LNCaP clone FGC (cell line): ENCODE results near the gene IL4.

Experiments used
- DNase-seq: peaks from one replicate; pipeline ENCODE4 v3.0.0-alpha.2; 2011; ENCODE audit warnings: low read depth
- H3K4me3 ChIP-seq: 2 replicates; pipeline ENCODE4 v1.5.1; 2011; ENCODE audit warnings: mild to moderate bottlenecking, low read depth, low read length, control low read depth
- TF ChIP-seq, protein P1 (sequence below): IDR thresholded peaks from 2 replicates; pipeline ENCODE4 v1.5.1; 2012; ENCODE audit warnings: mild to moderate bottlenecking; ENCODE audit not compliant: control insufficient read depth, insufficient read depth; ENCODE audit errors: extremely low read depth

IL4 gene

DNA sequence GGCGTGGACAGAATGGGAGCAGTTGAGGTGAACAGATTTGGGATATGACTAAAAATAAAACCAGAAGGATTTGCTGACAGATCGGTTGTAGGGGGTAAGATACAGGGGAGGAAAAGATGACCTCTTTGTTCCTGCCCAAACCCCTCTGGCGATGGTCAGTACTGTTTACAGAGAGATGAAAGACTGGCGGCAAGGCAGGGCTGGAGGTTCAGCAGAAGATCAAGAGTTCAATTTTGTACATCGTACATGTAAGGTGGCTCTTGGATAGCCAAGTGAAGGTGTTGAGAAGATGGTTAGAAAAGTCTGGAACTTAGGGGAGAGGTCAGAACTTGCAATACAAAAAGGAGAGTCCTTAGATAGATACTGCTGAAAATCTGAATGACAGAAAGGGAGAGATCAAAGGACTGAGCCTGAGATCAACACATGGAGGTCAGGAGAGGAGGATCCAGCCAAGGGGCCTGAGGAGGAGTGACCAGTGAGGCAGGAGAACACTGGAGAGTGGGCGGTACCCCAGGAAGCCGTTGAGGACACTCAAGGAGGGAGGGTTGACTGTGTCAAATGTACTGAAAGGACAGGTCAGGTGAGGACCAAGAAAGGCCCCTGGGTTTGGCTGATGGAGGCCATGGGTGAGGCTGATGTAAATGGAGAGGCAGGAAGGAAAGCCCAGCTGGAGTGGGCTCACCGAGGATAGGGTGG is 7.1 kb downstream of the IL4 start:
- TF ChIP-seq, protein P1, sequence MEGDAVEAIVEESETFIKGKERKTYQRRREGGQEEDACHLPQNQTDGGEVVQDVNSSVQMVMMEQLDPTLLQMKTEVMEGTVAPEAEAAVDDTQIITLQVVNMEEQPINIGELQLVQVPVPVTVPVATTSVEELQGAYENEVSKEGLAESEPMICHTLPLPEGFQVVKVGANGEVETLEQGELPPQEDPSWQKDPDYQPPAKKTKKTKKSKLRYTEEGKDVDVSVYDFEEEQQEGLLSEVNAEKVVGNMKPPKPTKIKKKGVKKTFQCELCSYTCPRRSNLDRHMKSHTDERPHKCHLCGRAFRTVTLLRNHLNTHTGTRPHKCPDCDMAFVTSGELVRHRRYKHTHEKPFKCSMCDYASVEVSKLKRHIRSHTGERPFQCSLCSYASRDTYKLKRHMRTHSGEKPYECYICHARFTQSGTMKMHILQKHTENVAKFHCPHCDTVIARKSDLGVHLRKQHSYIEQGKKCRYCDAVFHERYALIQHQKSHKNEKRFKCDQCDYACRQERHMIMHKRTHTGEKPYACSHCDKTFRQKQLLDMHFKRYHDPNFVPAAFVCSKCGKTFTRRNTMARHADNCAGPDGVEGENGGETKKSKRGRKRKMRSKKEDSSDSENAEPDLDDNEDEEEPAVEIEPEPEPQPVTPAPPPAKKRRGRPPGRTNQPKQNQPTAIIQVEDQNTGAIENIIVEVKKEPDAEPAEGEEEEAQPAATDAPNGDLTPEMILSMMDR, result no peak
- H3K4me3 ChIP-seq, result no peak overlapping the region
- no peak for DNase-seq

DNA sequence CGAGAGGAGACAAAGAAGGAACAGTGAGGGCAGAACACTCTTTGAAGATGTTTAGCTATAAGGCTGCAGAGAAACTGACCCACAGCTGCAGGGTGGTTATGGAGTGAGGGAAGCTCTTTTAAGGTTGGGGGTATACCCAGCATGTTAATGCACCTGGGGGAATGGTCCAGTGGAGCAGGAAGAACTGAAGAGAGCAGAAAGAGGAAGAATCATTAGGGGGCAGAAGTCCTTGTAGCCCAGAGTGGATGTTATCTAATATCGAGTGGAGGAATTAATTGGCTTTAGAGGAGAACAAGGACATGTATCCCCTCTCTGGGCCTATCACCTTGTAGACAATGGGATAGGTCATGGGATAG is 7.7 kb downstream of the IL4 start:
- TF ChIP-seq, protein P1, result no peak
- no peak for DNase-seq
- no peak overlapping the region for H3K4me3 ChIP-seq

DNA sequence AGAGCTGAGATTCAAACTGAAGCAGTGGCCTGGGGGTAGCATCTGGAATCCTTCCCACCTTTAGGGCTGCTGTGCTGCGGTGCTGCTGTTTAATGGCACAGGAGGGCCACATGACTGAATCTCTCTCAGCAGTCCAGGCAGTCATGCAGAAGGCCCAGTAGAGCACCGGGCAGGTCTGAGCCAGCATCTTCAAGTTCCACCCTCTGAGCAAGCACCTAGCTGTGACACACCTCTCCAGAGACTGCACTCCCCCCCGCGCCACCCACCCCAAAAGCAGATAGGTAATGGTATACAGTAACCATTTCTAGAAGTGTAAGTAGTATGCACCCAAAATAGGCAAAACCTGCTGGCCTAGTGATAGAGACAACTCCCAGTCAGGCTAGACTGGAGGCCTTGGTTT is 8.2 kb downstream of the IL4 start:
- DNase-seq, result no peak
- TF ChIP-seq, protein P1, result no peak
- no peak overlapping the region for H3K4me3 ChIP-seq

DNA sequence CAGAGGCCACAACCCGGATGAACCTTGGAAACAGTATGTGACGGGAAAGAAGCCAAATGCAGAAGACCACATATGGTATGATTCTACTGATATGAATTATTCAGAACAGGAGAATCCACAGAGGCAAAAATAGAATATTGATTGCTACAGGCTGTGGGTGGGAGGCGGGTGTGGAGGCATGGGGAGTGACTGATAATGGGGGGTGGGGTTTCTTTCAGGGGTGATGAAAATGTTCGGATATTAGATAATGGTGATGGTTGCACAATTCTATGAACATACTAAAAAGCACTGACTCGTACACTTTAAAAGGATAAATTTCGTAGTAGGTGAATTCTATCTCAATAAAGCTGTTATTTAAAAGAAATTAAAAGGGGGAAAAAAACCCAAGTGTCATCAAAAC is 10.7 kb downstream of the IL4 start:
- H3K4me3 ChIP-seq, result no peak overlapping the region
- DNase-seq, result no peak
- TF ChIP-seq, protein P1, result no peak

DNA sequence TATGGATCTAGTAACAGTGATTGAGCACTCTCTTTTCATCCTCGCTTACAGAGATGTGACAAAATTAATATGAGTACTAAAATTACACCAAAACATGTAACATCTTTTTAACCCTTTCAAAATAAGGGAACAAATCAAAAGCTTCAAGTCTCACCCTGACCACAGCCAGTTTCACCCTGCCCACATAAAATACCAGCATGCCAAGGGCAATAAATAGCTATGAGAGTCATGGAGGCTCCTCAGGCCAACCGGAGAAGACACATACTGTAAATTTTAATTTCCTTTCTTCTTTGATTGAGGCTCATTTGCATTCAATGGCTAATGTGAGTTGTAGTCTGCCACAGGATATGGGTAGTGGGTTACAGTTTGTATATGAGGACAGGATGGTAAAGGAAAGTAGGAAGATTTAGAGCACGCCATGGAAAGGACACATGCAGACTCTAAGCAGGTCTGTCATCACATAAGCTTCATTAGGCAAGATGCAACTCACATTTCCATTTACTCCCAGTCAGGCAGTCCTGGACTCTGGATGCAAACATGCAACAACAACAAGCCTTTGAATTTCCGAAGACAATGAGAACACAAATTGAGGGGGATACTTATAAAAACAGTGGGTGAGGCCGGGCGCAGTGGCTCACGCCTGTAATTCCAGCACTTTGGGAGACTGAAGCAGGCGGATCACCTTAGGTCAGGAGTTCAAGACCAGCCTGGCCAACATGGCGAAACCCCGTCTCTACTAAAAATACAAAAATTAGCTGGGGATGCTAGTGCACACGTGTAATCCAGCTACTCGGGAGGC is 11.3 kb downstream of the IL4 start:
- TF ChIP-seq, protein P1, result no peak
- no peak overlapping the region for H3K4me3 ChIP-seq
- DNase-seq, result no peak

DNA sequence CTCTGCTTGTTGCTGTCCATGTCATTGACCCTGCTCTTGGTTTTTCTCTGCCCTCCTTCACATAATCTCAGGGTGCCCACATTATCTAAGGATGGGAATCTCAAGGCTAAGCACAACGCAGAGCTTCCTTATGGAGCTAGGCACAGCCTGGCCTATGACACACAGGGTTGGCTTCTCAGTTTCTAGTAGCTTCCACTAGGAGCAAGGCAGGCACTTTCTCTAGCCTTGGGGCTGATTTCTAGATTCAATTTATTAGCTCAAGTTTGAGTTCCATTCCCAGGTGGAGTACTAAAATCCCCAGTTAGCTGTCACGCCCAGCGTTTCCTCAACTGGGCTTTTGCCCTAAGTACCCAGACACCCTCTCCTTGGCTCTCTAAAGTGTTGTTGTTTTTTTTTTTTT is 12.4 kb downstream of the IL4 start:
- no peak overlapping the region for H3K4me3 ChIP-seq
- TF ChIP-seq, protein P1, result no peak
- DNase-seq, result no peak
